22Rv1 (cell line): Measurements from ENCODE around the gene SLC6A19.

Experiments used
- H3K27ac ChIP-seq: fragments of 450-650 bp; 2 replicates; pipeline ENCODE4 v1.5.1; 2017
- CTCF ChIP-seq: fragments of 450-650 bp; IDR thresholded peaks from 2 replicates; pipeline ENCODE4 v1.5.1; 2017; ENCODE audit warnings: mild to moderate bottlenecking
- ZFX ChIP-seq: fragments of 450-650 bp; IDR thresholded peaks from 2 replicates; pipeline ENCODE4 v1.6.1; 2017; ENCODE audit warnings: antibody characterized with exemption, borderline replicate concordance

SLC6A19 gene

GRCh38 chr5:1167361-1167727, 34.1 kb upstream of the SLC6A19 start:
- TF ChIP-seq CTCF (no peak), ZFX (no peak)
- H3K27ac ChIP-seq: no peak overlapping the region

- TF ChIP-seq CTCF (peak; percentile 86), ZFX (no peak)
- no peak overlapping the region for H3K27ac ChIP-seq
Measured at GRCh38 chr5:1167728-1168709, 33.4 kb upstream of the SLC6A19 start.

- no peak overlapping the region for H3K27ac ChIP-seq
- no peak for TF ChIP-seq ZFX
- TF ChIP-seq CTCF: no peak
Measured at GRCh38 chr5:1168796-1169195, 32.6 kb upstream of the SLC6A19 start.

- no peak overlapping the region for H3K27ac ChIP-seq
- TF ChIP-seq ZFX: no peak
- no peak for TF ChIP-seq CTCF
Measured at GRCh38 chr5:1169211-1170115, 31.9 kb upstream of the SLC6A19 start.

- no peak for TF ChIP-seq ZFX
- no peak for TF ChIP-seq CTCF
- no peak overlapping the region for H3K27ac ChIP-seq
Measured at GRCh38 chr5:1171340-1171941, 30.0 kb upstream of the SLC6A19 start.

- no peak for TF ChIP-seq CTCF
- no peak for TF ChIP-seq ZFX
Measured at GRCh38 chr5:1172007-1172581, 29.3 kb upstream of the SLC6A19 start.

More at GRCh38 chr5:1172007-1172581, 29.3 kb upstream of the SLC6A19 start:
- no peak overlapping the region for H3K27ac ChIP-seq
